ENCODE measurements around the gene KRTAP6-3.

Gene KRTAP6-3, protein sequence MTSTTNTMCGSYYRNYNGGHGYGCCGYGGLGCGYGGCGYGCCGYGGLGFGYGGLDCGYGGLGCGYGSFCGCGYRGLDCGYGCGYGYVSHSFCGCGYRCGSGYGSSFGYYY

DNA sequence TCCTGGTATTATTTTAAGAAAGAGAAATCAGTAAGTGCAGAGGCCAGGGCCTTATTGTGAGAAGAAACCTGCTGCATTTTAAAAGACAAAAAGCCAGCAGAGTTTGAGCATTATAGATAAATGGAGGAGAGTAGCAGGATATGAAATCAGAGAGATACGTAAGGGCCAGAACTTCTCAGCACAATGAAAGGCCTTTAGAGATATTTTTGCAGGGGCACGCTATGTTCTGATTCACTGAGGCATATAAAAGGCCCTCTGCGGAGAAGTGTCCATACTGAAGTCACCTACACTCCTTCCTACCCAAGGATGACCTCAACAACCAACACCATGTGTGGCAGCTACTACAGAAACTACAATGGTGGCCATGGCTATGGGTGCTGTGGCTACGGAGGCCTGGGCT, at the start of gene KRTAP6-3:
KRTAP6-3 (plus strand) TSS at position 301 of the 400 bp plus-strand sequence; CDS start at position 307, 6 bp downstream.
- no peak for DNase-seq

DNA sequence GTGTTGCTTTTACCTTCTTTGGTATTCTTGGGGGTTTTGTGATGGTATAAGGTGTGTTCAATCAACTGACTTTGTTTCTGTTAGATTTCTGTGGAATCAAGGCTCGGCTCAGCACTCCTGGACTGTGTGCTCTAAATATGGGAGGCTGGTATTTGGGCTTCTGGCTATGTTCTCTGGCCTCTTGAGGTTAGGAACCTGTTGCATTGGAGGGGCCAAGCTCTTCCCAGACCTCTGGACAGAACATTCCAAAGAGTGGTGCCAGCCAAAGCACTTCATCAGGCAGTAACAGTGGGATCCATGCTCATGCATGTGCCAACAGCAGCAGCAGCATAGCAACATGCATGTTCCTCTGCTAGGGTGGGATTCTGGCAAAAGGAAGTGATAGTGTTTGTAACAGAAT, 39.5 kb upstream of the KRTAP6-3 start:
- no peak for DNase-seq

DNA sequence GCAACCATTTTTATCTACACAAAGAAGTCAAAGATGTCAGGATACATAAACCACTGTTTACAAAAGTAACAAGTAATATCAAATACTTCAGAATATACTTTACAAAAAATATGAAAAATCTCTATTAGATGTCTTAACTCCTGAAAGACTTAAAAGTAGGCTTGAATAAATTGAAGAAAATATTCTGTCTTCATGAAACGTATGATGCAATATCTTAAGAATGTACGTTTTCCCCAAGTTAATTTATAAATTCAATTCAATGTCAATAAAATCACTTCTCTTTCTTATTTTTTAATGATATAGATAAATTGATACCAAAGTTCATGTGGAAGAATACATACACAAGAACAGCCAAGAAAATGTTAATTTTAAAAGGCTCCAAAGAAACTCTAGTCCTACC, 37.1 kb upstream of the KRTAP6-3 start:
- no peak for DNase-seq

DNA sequence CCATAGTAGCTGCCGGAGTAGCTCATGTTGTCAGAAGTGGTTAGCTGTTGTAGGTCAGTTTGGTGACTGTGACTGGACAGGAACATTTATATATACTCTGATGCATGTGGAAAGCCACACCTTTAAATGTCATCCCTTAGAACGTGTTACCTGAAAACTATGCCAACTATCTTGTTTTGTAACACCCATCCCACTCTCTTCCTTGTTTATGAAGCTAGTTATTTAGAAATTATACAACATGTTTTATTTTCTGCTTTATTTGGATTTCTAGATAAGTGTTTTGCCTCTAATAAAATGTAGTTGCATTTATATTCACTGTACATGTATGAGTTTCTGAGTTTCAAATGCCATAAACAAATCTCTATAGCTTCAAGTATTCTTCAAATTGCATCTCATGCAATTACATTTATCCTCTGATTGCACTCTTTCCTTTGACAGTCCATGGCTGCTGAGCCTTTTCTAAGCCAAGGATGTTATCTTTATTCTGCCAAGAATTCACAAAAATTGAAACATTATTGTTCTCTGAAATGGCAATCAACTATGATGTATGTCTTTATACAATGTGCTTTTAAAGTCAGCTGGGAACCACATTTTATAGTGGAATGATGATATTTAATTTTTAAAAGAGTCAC, 30.9 kb upstream of the KRTAP6-3 start, which contains the start of gene KRTAP19-7:
KRTAP19-7 (minus strand) TSS at position 51 of the 632 bp plus-strand sequence; CDS start at position 26, 25 bp downstream.
- no peak for DNase-seq

DNA sequence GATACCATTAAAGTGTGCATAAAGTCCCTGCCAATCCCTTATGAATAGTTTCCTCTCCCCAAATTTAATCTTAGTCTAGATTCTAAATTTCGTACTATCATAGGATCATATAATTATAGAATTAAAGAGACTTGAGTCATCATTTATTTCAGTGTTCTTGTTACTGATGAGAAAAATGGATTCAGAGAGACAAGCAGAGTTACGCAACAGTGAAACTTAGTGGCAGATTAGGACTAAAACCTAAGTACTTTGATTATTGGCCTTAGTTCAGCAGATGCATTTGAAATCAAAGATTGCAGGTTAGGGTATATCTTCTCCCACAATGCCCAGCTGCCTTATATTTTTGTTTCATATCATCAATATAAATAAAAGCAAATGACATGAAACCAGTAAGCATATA, 30.3 kb upstream of the KRTAP6-3 start:
- DNase-seq = no peak

DNA sequence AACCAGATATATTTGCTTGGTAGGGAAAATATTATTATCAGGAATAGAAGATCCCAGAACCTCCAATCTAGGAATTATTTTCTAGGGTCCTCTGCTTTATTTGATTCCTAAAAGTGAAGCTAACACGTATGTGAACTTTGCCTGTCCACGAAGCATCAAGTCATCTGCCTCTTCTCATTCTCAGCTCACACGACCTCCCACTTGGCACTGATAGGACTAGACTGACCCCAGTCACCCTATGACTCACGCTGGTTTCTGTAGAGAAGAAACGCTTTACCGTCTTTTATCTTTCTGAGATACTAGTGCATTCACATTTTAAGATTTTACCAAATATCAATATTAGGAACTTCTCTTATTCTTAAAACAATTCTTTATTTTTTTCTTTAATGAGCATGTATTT, 29.2 kb upstream of the KRTAP6-3 start:
- no peak for DNase-seq

DNA sequence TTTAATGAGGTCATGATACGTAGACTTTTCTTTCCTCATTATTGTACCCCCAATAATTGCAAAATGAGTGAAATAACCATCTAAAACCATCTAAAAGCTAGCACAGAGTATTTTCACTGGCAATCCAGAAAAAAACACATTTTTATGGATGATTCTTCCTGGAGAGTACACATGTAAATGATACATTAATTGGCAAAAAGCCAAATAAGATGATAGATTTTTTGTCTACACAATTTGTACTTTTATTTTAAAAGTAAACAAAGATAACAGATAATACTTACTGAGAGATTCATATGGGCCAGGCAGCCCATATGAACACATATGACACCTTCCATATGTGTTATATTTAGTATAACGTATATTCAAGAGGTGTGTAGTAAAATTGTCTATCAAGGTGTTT, 28.6 kb upstream of the KRTAP6-3 start:
- no peak for DNase-seq

DNA sequence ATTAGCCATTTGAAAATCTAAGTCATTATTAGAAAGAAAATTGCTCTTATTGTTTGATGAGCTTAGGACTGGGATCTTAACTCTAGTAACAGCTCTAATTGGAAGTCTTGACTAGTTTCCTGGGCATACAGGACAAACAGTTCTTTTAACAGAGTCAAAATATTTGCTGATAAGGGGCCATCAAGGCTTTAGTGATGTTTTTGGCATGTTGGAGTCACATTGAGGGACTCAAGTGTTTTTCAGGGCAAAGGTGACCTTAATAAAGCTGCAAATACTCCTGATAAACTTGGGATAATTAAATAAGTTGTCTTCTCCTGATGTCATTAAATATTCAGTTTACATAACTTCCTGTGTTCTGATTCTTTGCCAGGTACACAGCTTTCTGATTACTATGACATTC, 24.6 kb upstream of the KRTAP6-3 start:
- DNase-seq = no peak

DNA sequence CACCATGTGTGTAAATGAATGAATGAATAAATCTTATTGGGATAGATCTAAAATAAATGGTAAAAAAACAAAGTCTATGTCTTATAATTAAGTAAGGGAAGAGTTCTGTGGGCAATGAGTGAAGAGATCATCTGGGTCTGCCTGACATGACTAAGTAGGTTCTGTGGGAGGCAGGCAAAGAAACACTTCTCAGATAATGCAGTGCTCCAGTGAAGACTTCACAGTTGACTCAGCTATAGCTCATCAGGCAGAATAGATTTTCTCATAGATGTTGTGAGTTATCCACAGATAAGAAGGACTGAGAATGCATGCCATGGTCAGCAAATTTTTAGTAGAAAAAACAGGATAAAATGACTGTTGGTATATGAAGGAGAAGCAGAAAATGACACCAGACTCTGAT, 14.5 kb upstream of the KRTAP6-3 start:
- DNase-seq = no peak

DNA sequence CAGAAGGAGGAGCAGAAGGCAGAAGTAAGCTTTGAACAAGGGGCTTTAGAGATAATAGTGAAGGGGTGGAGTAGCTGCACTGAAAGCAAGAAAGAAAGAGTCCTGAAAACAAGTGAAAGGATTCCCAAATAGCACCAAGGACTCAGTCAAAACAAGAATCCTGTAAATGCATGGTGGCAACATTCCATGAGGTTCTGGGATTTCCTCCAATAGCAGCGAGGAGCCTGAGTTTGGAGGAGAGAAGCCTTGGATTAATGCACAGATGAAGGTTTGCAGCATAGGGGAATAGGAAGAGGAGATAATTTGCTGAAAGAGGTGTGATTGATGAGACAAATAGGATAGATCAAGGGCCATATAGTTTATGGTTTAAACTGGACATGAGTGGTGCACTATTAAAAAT, 12.9 kb upstream of the KRTAP6-3 start:
- DNase-seq = no peak

DNA sequence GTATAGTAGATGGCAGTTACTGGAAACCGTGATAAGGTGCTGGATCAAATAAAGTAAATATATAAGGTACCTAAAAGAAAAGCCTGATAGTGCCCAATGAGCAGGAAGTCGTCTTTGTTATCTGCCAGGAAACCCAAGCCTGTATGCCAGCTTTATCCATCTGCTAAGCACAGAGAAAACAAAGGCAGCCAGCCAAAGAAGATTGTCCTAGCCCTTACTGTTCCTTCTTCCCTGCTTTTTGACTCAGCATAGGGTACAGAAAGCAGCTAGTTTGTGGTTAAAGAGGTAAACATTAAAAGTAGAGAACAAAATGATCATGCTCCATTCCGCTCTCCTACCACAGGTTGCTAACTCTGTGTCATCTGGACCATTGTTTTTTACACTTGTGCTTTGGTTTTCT, 12.1 kb upstream of the KRTAP6-3 start:
- DNase-seq = no peak

DNA sequence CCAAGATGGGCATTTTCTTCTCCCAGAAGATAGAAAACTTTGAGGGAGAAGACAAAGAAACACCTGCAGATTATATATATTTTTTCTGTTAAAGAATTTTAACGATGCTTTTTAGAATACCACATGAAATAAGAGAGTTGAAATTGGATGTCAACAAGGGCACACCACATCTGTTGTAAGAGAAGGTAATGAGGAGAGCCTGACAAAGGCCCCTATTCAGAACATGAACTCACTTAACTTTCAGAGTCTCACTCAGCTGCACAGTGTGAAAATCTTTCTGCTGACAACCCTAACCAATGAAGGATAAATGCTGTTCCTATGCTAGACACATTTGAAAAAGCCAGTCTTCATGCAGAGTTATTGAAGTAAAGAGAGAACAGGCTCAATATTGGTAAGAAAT, 9.4 kb upstream of the KRTAP6-3 start:
- no peak for DNase-seq

DNA sequence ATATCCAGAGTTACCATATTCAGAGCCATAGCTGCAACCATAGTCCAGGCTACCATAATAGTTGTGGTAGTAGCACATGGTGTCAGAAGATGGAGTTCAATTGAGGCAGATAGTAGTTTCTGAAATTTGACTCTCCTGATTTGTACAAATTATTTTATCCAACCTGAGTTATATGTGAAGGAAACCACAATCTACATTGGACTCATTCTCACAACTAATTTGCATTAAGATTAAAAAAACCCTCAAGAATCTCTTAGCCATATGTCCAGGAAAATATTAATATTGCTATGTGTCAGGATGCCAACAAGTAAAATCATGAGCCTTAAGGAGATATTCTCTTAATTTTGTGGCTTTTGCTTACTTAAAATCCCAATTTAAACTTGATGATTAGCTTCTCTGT, 1.9 kb upstream of the KRTAP6-3 start, which contains the start of gene KRTAP22-2:
KRTAP22-2 (minus strand) TSS at position 101 of the 400 bp plus-strand sequence.
- DNase-seq = no peak

DNA sequence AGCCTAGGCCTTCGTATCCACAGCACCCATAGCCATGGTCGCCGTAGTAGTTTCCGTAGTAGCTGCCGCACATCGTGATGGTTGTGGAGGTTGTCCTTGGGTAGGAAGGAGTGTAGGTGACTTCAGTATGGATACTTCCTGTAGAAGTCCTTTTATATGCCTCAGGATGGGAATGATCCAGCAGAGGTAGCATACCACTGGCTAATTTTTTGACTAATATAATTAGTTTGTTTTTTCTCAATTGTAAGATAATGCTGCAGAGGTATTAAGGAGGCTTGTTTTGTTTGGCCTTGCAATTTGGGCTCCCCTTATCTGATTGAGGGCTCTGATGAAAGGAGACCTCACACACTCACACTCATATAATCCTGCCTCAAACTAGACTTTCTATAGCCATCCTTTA, 6.6 kb downstream of the KRTAP6-3 start, which contains the start of gene KRTAP6-2:
KRTAP6-2 (minus strand) TSS at position 101 of the 400 bp plus-strand sequence; CDS start at position 73, 28 bp downstream.
- no peak for DNase-seq

DNA sequence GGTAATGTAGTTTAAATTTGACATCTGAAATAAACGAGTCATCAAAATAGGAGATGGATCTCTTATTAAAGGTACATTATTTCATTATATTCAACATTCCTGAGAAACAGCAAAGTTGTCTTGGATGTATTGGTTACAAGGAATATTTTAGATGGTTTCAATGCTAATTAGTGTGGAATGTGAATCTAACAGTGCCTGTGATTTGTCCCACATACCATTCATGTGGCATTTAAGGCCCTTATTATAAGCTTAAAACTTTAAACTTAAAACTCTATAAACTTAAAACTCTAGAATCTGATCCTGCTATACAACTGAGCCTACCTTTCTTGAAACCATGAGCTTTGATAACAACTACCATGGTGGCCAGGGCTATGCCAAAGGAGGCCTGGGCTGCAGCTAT, 8.5 kb downstream of the KRTAP6-3 start, which contains the start of gene KRTAP22-1:
KRTAP22-1 (plus strand) TSS at position 301 of the 400 bp plus-strand sequence.
- no peak for DNase-seq

DNA sequence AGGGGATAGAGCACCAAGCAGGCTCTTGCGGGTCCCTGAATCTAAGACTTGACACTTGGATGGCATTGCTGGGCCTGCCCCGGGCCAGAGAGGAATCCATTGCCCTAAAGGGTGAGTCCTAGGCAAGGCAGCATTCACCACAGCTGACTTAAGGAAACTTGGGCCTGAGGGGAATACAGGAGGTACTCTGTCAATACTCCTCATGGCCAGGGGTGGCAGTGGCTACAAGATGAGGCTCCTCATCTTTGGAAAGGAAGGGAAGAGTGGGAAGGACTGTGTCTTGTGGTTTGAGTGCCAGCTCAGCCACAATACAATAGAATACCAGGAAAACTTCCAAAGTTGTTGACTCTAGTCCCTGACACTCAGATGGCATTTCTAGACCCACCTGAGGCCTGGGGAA, 13.7 kb downstream of the KRTAP6-3 start:
- no peak for DNase-seq

DNA sequence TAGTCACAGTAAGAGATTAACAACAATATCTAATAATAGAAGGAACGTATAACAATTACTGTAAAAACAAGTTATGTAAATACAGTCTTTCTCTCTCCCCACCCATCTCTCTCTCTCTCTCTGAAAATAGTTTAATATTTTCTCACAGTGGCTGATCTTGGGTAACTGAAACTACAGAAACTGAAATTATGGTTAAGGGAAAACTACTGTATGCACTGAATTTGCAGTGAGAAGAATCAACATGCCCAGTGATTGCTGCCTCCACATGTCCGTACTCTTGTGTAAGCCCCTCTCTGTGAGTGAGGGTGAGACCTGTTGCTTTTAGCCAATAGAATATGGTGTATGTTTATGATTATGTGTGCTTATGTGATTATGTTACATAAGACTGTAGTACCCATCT, 19.9 kb downstream of the KRTAP6-3 start:
- DNase-seq = no peak

DNA sequence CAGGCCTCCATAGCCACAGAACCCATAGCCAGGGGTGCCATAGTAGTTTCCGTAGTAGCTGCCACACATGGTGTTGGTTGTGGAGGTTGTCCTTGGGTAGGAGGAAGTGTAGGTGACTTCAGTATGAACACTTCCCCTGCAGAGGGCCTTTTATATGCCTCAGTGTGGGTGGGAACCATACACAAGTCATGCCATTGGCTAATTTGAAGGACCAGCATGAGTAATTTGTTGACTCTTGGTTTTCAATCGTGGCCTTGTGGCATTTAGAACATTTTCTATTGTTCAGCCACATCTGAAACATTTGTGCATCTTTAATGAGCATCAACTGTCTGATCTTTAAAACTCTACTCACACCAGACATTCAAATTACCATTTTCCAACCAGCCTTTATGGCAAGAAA, 21.6 kb downstream of the KRTAP6-3 start, which contains the start of gene KRTAP6-1:
KRTAP6-1 (minus strand) TSS at position 95 of the 400 bp plus-strand sequence; CDS start at position 69, 26 bp downstream.
- no peak for DNase-seq

DNA sequence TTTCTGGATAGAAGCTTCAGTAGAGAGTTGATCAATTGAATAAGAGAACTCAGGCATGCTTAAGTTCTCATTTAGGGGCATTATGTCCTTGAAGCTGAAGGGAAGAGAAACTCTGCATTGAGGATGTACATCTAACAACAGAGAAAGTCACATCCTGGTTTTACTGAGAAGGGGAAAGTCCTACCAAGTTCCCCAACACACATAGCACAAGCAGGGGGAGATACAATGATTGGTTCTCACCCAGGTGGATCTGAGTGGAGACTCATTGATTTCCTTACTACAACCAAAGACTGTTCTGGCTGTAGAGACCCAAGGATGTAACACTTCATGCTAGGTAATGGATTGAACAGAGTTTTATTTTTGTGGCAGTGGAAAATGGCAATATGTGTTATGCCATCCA, 23.0 kb downstream of the KRTAP6-3 start:
- DNase-seq = no peak

DNA sequence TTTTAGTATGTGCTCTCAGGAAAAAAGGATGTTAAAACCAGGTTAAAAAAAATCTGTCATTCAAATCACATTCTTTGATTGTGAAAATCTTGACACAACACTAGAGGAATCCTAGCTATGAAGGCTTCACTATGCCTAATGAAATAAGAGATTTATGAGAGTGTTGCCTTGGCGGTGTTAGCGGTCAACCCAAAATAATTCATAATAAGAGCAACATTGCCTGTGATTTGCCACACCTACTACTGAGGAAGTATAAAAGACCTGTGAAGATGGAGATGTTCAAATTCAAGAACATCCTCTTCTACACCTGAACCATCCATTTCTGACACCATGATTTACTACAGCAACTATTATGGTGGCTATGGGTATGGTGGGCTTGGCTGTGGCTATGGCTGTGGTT, 23.9 kb downstream of the KRTAP6-3 start, which contains the start of gene KRTAP20-1:
KRTAP20-1 (plus strand) TSS at position 301 of the 400 bp plus-strand sequence; CDS start at position 331, 30 bp downstream.
- no peak for DNase-seq

DNA sequence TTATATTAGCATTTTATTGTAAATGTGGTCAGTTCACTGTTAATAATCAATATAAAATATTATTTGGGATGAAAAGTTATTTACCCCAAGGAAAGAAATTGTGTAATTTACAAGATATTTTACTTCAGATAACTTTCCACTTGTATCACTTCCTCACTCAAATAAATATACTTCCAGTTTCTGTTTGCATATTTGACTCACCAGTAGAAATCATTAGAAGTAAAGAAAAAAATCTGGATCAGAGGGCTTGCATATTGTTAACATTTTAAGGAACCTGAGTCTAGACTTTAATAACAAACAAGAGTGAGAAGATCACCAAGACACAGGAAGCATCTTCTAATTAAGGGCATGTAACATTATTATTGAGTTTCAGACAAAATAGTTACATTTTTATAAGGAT, 27.8 kb downstream of the KRTAP6-3 start:
- no peak for DNase-seq

DNA sequence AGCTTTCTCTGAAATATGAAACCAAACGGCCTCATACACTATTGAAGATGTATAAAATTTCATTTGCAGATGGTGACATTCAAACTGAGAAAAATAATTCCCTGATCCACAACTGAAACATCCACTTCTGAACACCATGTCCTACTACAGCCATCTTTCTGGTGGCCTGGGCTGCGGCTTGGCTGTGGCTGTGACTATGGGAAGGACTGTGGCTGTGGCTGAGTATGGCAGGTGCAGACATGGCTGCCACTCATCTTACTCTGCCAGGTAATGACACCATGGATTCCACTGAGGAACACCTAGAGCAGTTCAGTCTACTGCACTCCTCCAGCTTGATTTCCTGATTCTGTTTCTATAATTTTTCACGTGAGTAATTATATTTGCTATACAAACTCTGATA, 28.3 kb downstream of the KRTAP6-3 start, which contains the start of gene KRTAP20-4:
KRTAP20-4 (plus strand) TSS at position 106 of the 400 bp plus-strand sequence.
- DNase-seq = no peak

DNA sequence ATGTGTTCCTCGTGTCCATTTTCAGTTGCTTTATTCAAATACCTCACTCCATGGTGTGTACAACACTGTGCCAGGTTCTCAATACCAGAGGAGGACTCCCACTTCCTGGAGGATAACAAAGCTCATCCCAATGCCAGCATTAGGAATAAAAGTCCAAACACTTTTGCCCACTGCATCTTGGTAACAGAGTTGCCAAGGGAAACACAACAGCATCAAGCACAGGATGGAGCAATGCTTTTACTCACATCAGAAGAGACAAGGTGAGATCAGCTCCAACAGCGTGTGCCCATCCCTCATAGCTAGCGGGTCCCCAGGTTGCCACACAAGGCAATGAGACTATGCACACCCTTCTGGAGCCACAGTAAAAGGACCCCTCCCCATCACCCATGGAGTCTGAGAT, 31.1 kb downstream of the KRTAP6-3 start:
- no peak for DNase-seq

DNA sequence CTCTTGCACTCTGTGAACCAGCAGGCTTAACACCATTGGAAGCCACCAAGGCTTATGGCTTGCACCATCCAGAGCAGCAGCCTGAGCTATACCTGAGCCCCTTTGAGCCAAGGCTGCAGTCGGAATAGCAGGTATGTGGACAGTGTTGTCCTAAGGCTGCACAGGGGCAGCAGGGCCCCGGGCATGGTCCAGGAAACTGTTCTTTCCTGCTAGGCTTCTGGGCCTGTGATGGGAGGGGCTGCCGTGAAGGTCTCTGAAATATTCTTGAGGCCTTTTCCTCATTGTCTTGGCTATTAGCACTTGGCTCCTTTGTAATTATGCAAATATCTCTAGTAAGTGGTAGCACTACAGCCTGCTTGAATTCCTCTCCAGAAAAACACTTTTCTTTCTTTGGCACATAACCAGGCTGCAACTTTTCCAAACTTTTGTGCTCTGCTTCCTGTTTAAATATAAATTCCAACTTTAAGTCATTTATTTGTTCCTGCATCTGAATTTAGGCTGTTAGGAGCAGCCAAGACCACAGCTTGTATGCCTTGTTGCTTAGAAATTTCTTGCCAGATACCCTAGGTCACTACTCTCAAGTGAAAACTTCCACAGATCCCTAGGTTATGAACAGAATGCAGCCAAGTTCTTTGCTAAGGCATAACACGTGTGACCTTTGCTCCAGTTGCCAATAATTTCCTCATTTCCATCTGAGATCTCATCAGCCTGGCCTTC, 33.4 kb downstream of the KRTAP6-3 start:
- no peak for DNase-seq

Data from DMS79 (cell line).